SKM-1 treated with dmso at 0.1 percent for 144 hours (cell line): Measurements from ENCODE around the gene MAPKAP1.

Source experiments
- DNase-seq: peaks from one replicate; lab custom pipeline; 2025; ENCODE audit not compliant: unreplicated experiment; lab: John Stamatoyannopoulos, UW

Gene MAPKAP1

GRCh38 chr9:125679597-125680189 is 27.3 kb downstream of the MAPKAP1 start:
- DNase-seq, result no peak

GRCh38 chr9:125674981-125675973 is 31.7 kb downstream of the MAPKAP1 start:
- DNase-seq, result no peak

GRCh38 chr9:125672876-125673275 is 34.1 kb downstream of the MAPKAP1 start:
- no peak for DNase-seq

GRCh38 chr9:125663127-125663526 is 43.9 kb downstream of the MAPKAP1 start:
- DNase-seq, result peak; percentile 49

- no peak for DNase-seq
These were observed 46.5 kb downstream of the MAPKAP1 start for GRCh38 chr9:125660557-125660956.

- no peak for DNase-seq
These were observed 47.1 kb downstream of the MAPKAP1 start for GRCh38 chr9:125659954-125660353.

- DNase-seq, result no peak
These were observed 47.7 kb downstream of the MAPKAP1 start for GRCh38 chr9:125659201-125659840.

GRCh38 chr9:125656560-125656959 is 50.4 kb downstream of the MAPKAP1 start:
- DNase-seq, result no peak

- no peak for DNase-seq
These were observed 51.2 kb downstream of the MAPKAP1 start for GRCh38 chr9:125655691-125656410.

- DNase-seq, result no peak
These were observed 51.9 kb downstream of the MAPKAP1 start for GRCh38 chr9:125655066-125655633.

GRCh38 chr9:125654121-125654520 is 52.9 kb downstream of the MAPKAP1 start:
- DNase-seq, result no peak

GRCh38 chr9:125653325-125653724 is 53.7 kb downstream of the MAPKAP1 start:
- DNase-seq, result no peak

- no peak for DNase-seq
These were observed 54.2 kb downstream of the MAPKAP1 start for GRCh38 chr9:125652759-125653158.

- no peak for DNase-seq
These were observed 54.8 kb downstream of the MAPKAP1 start for GRCh38 chr9:125652233-125652594.

- DNase-seq, result no peak
These were observed 55.3 kb downstream of the MAPKAP1 start for GRCh38 chr9:125651576-125652232.

- peak; percentile 96 for DNase-seq
These were observed 56.7 kb downstream of the MAPKAP1 start for GRCh38 chr9:125650271-125650737.

- no peak for DNase-seq
These were observed 57.2 kb downstream of the MAPKAP1 start for GRCh38 chr9:125649826-125650225.

- DNase-seq, result peak; percentile 81
These were observed 57.7 kb downstream of the MAPKAP1 start for GRCh38 chr9:125649315-125649714.

GRCh38 chr9:125648294-125648693 is 58.7 kb downstream of the MAPKAP1 start:
- DNase-seq, result no peak

- no peak for DNase-seq
These were observed 60.3 kb downstream of the MAPKAP1 start for GRCh38 chr9:125646621-125647100.
